Gastroesophageal sphincter (tissue), 4 donors: ENCODE results near the gene NAE1. TPM values are rescaled to one million over a fixed set of nuclear protein-coding genes. Genes with fewer than 3 reads are reported as not detected.

ENCODE experiments used
- ATAC-seq: fragments of 150-250 bp; one replicate; pipeline ENCODE4 v1.9.1; 2016; ENCODE audit warnings: mild to moderate bottlenecking, moderate library complexity
- H3K27ac ChIP-seq, 4 donors: fragments of 200-600 bp; sonication (generic) in 3 of 4; 1 replicate in 3 of 4; 2 replicates in 1 of 4; pipeline ENCODE4 v1.5.1; 2016 to 2019
- H3K27me3 ChIP-seq: fragments of 200-600 bp; sonication (generic); one replicate; pipeline ENCODE4 v1.5.1; 2019
- H3K36me3 ChIP-seq, 2 donors: fragments of 200-600 bp; sonication (generic); one replicate each; pipeline ENCODE4 v1.5.1; 2019; ENCODE audit warnings: control low read depth in 1 of 2
- H3K4me1 ChIP-seq, 3 donors: fragments of 200-600 bp; sonication (generic); 1 replicate in 2 of 3; 2 replicates in 1 of 3; pipeline ENCODE4 v1.5.1; 2016 to 2019; ENCODE audit warnings: control low read depth in 2 of 3
- H3K4me3 ChIP-seq, 2 donors: fragments of 200-600 bp; sonication (generic); one replicate each; pipeline ENCODE4 v1.5.1; 2019; ENCODE audit warnings: mild to moderate bottlenecking in 1 of 2, moderate library complexity in 1 of 2
- H3K9me3 ChIP-seq, 3 donors: fragments of 200-600 bp; sonication (generic); one replicate each; pipeline ENCODE4 v1.5.1; 2017 to 2019; ENCODE audit warnings: control low read depth in 2 of 3
- CTCF ChIP-seq, 4 experiments: fragments of 200-600 bp in 2 of 4; fragments of 450-650 bp in 2 of 4; sonication (generic) in 1 of 4; IDR thresholded peaks; one replicate each; pipeline ENCODE4 v1.5.1; 2017 to 2019; ENCODE audit warnings: antibody characterized with exemption in 4 of 4, mild to moderate bottlenecking in 2 of 4, moderate library complexity in 2 of 4
- EP300 ChIP-seq: sonication (generic); formaldehyde crosslinking; IDR thresholded peaks from one replicate; pipeline ENCODE4 v1.6.1; 2017; ENCODE audit warnings: antibody characterized with exemption, mild to moderate bottlenecking
- POLR2A ChIP-seq, 2 donors: fragments of 450-650 bp; IDR thresholded peaks; one replicate each; pipeline ENCODE4 v1.6.1; 2017; ENCODE audit warnings: antibody characterized with exemption in 2 of 2, mild to moderate bottlenecking in 2 of 2, moderate library complexity in 1 of 2
- POLR2AphosphoS5 ChIP-seq: sonication (generic); formaldehyde crosslinking; IDR thresholded peaks from one replicate; pipeline ENCODE4 v1.6.1; 2017; ENCODE audit warnings: antibody characterized with exemption
- WGBS, 2 donors: methylation state at CpG; one replicate each; pipeline ENCODE4 v1.1.5; 2018; ENCODE audit warnings: low coverage in 1 of 2; 5-methylcytosine and 5-hydroxymethylcytosine counted together
- total RNA-seq, 4 donors: library from RNA; depleted of rRNA; stranded (reverse); fragments of >200 nt; gene quantifications; one replicate each; pipeline ENCODE4 v1.1.0, GENCODE V29; 2016

NAE1 gene
- total RNA-seq, 4 donors from 2014 or later: 37.3 to 63.2 (median 52.4) TPM

GRCh38 chr16:66842765-66843164 lies 12.0 kb upstream of the NAE1 start:
- Histone ChIP-seq H3K4me1 (peaks cover 0 to 18% (median 12%) of the 10 kb centered on the region in 3 donors), H3K36me3 (no peaks in the 10 kb centered on the region), H3K27me3 (peaks cover 44% of the 10 kb centered on the region), H3K4me3 (no peak overlapping the region), H3K27ac (no peak overlapping the region), H3K9me3 (peaks cover 0 to 8% (median 0%) of the 10 kb centered on the region in 3 donors)
- no peak for TF ChIP-seq POLR2AphosphoS5
- no peak for TF ChIP-seq CTCF (IDR thresholded peaks at IDR 0.05)
- no peak for TF ChIP-seq POLR2A (IDR thresholded peaks at IDR 0.05)
- no peak for TF ChIP-seq EP300
- ATAC-seq: no peak
- 80% methylated on average over 2 of the region's 7 CpGs; no CpG with 5 or more reads in 1 of the 2 donors for whole genome bisulfite sequencing, 2 donors

GRCh38 chr16:66841366-66841765 lies 10.6 kb upstream of the NAE1 start:
- no peak for ATAC-seq
- Histone ChIP-seq H3K4me3 (no peak overlapping the region), H3K4me1 (peaks cover 0 to 18% (median 12%) of the 10 kb centered on the region in 3 donors), H3K36me3 (no peaks in the 10 kb centered on the region), H3K27ac (no peak overlapping the region), H3K27me3 (peaks cover 30% of the 10 kb centered on the region), H3K9me3 (peaks cover 0 to 8% (median 0%) of the 10 kb centered on the region in 3 donors)
- TF ChIP-seq EP300: no peak
- no peak for TF ChIP-seq POLR2A (IDR thresholded peaks at IDR 0.05)
- TF ChIP-seq POLR2AphosphoS5: no peak
- TF ChIP-seq CTCF (IDR thresholded peaks at IDR 0.05): no peak
- WGBS, 2 donors: 85 to 86% methylated on average over 4 of the region's 4 CpGs

- Histone ChIP-seq H3K27me3 (peaks cover 26% of the 10 kb centered on the region), H3K4me3 (no peak overlapping the region), H3K9me3 (peaks cover 0 to 8% (median 0%) of the 10 kb centered on the region in 3 donors), H3K36me3 (no peaks in the 10 kb centered on the region), H3K4me1 (peaks cover 0 to 18% (median 12%) of the 10 kb centered on the region in 3 donors), H3K27ac (no peak overlapping the region)
- WGBS, 2 donors: 40 to 68% methylated on average over 2 of the region's 3 CpGs
- TF ChIP-seq POLR2AphosphoS5: no peak
- TF ChIP-seq EP300: no peak
- no peak for TF ChIP-seq CTCF (IDR thresholded peaks at IDR 0.05)
- no peak for TF ChIP-seq POLR2A (IDR thresholded peaks at IDR 0.05)
- ATAC-seq: no peak
These were observed 10.1 kb upstream of the NAE1 start for GRCh38 chr16:66840883-66841282.

GRCh38 chr16:66834746-66835145 lies 4.0 kb upstream of the NAE1 start:
- H3K4me3 ChIP-seq: no peak overlapping the region
- WGBS, 2 donors: 60 to 78% methylated on average over 1 to 4 of the region's 5 CpGs
- no peak for TF ChIP-seq POLR2AphosphoS5
- no peak for TF ChIP-seq EP300
- no peak for TF ChIP-seq CTCF (IDR thresholded peaks at IDR 0.05)
- TF ChIP-seq POLR2A (IDR thresholded peaks at IDR 0.05): no peak
- peaks cover 0 to 9% (median 3%) of the 10 kb centered on the region in 3 donors for H3K4me1 ChIP-seq
- H3K36me3 ChIP-seq: no peaks in the 10 kb centered on the region
- H3K27ac ChIP-seq: no peak overlapping the region
- no peak for ATAC-seq
- no peaks in the 10 kb centered on the region for H3K27me3 ChIP-seq
- H3K9me3 ChIP-seq: peaks cover 0 to 8% (median 0%) of the 10 kb centered on the region in 3 donors

GRCh38 chr16:66832661-66833305 lies 2.0 kb upstream of the NAE1 start:
- H3K4me3 ChIP-seq: no peak overlapping the region
- H3K4me1 ChIP-seq: peaks cover 3 to 28% (median 10%) of the 10 kb centered on the region in 3 donors
- ATAC-seq: no peak
- H3K36me3 ChIP-seq: peaks cover 0 to 7% of the 10 kb centered on the region in 2 donors
- H3K27ac ChIP-seq: no peak overlapping the region
- no peaks in the 10 kb centered on the region for H3K27me3 ChIP-seq
- no peaks in the 10 kb centered on the region for H3K9me3 ChIP-seq
- 74 to 80% methylated on average over 4 to 7 of the region's 7 CpGs for WGBS, 2 donors
- TF ChIP-seq CTCF (IDR thresholded peaks at IDR 0.05) (no peak), EP300 (no peak), POLR2AphosphoS5 (no peak), POLR2A (IDR thresholded peaks at IDR 0.05) (no peak)
